ENCODE measurements around the gene NBPF12. TPM values are rescaled to one million over a fixed set of nuclear protein-coding genes. Genes with fewer than 3 reads are reported as not detected.
"Not testable (repeated sequence)": the region's sequence is repeated elsewhere in the genome, so short reads cannot be mapped to it uniquely, and the experiment has no call there.

Gene NBPF12, protein sequence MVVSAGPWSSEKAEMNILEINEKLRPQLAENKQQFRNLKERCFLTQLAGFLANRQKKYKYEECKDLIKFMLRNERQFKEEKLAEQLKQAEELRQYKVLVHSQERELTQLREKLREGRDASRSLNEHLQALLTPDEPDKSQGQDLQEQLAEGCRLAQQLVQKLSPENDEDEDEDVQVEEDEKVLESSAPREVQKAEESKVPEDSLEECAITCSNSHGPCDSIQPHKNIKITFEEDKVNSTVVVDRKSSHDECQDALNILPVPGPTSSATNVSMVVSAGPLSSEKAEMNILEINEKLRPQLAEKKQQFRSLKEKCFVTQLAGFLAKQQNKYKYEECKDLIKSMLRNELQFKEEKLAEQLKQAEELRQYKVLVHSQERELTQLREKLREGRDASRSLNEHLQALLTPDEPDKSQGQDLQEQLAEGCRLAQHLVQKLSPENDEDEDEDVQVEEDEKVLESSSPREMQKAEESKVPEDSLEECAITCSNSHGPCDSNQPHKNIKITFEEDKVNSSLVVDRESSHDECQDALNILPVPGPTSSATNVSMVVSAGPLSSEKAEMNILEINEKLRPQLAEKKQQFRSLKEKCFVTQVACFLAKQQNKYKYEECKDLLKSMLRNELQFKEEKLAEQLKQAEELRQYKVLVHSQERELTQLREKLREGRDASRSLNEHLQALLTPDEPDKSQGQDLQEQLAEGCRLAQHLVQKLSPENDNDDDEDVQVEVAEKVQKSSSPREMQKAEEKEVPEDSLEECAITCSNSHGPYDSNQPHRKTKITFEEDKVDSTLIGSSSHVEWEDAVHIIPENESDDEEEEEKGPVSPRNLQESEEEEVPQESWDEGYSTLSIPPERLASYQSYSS (N-terminal part only)
- 10 to 100 TPM in 1 of 2 donors, 1 to 10 TPM in 1; 4.1 to 22.6 TPM for total RNA-seq
- polyA plus RNA-seq = 1 to 10 TPM; 5.0 to 7.9 TPM

DNA sequence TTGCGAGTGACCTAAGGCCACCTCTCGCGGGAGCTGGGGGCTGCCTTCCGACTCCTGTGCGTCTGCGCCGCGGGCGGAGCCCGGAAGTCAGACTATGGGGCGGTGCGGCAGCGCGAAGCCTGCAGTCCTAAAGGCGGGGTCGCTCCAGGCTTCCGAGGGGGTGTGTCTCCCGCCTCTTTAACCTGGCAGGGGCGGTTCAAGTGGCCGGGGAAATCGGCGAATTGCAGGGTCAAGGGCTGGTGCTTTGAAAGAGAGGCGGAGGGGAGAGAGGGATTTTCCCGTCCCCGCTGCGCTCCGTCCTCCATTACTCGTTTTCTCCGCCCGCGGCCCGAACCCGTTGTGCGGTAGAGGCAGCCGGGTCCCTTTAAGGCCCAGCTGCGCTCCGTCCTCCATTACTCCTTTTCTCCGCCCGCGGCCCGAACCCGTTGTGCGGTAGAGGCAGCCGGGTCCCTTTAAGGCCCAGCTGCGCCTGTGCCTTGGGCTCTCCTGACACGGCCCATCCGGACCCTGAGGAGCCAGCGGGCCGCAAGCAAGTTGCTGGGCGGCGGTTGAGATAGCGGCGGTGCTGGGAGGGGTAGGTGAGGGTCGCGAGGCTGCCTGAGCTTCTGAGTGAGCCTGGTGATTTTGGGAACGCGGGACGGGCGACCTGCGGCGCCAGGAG lies at the start of gene NBPF12:
NBPF12 (plus strand) TSS at position 83 of the 661 bp plus-strand sequence. CDS start 21,820 bp downstream, outside the sequence.
- peak in 1 of 2 donors; percentile 9 for TF ChIP-seq EGR1 (IDR thresholded peaks at IDR 0.05; ENCODE audit: low read depth in 2 of 2)
- TF ChIP-seq TAF1 (conservative IDR thresholded peaks at IDR 0.05) = peak; percentile 63
- TF ChIP-seq YY1 (IDR thresholded peaks at IDR 0.05) = peak; percentile 81
- TF ChIP-seq RXRA (IDR thresholded peaks at IDR 0.05) = peak; percentile 64 to 69
- TF ChIP-seq HNF4A (conservative IDR thresholded peaks at IDR 0.05) = peak; percentile 27 to 39
- TF ChIP-seq GABPA (IDR thresholded peaks at IDR 0.05 in 1 of 2, conservative IDR thresholded peaks at IDR 0.05 in 1 of 2) = peak in 1 of 2 donors; percentile 66
- TF ChIP-seq, protein P1, sequence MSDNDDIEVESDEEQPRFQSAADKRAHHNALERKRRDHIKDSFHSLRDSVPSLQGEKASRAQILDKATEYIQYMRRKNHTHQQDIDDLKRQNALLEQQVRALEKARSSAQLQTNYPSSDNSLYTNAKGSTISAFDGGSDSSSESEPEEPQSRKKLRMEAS (IDR thresholded peaks at IDR 0.05) = peak; percentile 31
- TF ChIP-seq, protein P2, sequence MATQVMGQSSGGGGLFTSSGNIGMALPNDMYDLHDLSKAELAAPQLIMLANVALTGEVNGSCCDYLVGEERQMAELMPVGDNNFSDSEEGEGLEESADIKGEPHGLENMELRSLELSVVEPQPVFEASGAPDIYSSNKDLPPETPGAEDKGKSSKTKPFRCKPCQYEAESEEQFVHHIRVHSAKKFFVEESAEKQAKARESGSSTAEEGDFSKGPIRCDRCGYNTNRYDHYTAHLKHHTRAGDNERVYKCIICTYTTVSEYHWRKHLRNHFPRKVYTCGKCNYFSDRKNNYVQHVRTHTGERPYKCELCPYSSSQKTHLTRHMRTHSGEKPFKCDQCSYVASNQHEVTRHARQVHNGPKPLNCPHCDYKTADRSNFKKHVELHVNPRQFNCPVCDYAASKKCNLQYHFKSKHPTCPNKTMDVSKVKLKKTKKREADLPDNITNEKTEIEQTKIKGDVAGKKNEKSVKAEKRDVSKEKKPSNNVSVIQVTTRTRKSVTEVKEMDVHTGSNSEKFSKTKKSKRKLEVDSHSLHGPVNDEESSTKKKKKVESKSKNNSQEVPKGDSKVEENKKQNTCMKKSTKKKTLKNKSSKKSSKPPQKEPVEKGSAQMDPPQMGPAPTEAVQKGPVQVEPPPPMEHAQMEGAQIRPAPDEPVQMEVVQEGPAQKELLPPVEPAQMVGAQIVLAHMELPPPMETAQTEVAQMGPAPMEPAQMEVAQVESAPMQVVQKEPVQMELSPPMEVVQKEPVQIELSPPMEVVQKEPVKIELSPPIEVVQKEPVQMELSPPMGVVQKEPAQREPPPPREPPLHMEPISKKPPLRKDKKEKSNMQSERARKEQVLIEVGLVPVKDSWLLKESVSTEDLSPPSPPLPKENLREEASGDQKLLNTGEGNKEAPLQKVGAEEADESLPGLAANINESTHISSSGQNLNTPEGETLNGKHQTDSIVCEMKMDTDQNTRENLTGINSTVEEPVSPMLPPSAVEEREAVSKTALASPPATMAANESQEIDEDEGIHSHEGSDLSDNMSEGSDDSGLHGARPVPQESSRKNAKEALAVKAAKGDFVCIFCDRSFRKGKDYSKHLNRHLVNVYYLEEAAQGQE (IDR thresholded peaks at IDR 0.05) = peak; percentile 55
- TF ChIP-seq, protein P3, sequence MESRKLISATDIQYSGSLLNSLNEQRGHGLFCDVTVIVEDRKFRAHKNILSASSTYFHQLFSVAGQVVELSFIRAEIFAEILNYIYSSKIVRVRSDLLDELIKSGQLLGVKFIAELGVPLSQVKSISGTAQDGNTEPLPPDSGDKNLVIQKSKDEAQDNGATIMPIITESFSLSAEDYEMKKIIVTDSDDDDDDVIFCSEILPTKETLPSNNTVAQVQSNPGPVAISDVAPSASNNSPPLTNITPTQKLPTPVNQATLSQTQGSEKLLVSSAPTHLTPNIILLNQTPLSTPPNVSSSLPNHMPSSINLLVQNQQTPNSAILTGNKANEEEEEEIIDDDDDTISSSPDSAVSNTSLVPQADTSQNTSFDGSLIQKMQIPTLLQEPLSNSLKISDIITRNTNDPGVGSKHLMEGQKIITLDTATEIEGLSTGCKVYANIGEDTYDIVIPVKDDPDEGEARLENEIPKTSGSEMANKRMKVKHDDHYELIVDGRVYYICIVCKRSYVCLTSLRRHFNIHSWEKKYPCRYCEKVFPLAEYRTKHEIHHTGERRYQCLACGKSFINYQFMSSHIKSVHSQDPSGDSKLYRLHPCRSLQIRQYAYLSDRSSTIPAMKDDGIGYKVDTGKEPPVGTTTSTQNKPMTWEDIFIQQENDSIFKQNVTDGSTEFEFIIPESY (IDR thresholded peaks at IDR 0.05) = peak; percentile 95
- TF ChIP-seq SP1 (IDR thresholded peaks at IDR 0.05) = peak; percentile 38
- DNase-seq (ENCODE audit: low spot score) = peak; percentile 82
- not testable (repeated sequence) for H3K9me3 ChIP-seq (ENCODE audit: control insufficient read depth in 4 of 4, low read length in 3 of 4); H3K4me1 ChIP-seq (ENCODE audit: control insufficient read depth in 4 of 4, insufficient read depth in 4 of 4, low read length in 3 of 4); H3K36me3 ChIP-seq (ENCODE audit: control insufficient read depth in 4 of 4, insufficient read depth in 3 of 4, low read depth in 1 of 4, low read length in 3 of 4); H3K27me3 ChIP-seq (ENCODE audit: control insufficient read depth in 4 of 4, insufficient read depth in 4 of 4, low read length in 3 of 4)
- H3K27ac ChIP-seq (ENCODE audit: low read depth in 1 of 2, low read length in 2 of 2) = peak within 1 kb of the TSS; percentile 92 to 93
- peak within 1 kb of the TSS; percentile 54 to 84 for H3K9ac ChIP-seq (ENCODE audit: low read depth in 1 of 2, low read length in 2 of 2)
- under 1% methylated on average over 59 of the region's 61 CpGs for WGBS
- H3K4me3 ChIP-seq (ENCODE audit: low read depth in 1 of 3, low read length in 3 of 3) = peak within 1 kb of the TSS; percentile 67 to 75 (median 69)

DNA sequence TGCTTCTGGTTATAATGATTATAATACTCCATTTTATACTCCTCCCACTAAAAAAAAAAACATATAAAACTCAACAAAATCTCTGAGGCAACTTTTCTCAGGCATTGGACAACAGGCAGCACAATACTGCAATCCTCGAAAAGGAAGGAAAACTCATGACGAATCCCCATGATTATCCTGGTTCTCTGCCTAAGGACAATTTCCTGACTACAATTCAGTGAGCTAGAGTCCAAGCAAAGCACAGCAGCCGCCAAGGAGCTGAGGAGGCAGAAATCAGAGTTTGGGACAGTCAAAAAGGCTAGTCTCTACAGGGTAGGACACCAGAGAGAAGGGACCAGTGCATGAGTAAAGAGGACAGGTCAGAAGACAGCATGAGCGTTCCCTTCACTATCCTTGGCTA lies 46.8 kb upstream of the NBPF12 start:
- not testable (repeated sequence) for DNase-seq (ENCODE audit: low spot score); H3K4me1 ChIP-seq (ENCODE audit: control insufficient read depth in 4 of 4, insufficient read depth in 4 of 4, low read length in 3 of 4); H3K27me3 ChIP-seq (ENCODE audit: control insufficient read depth in 4 of 4, insufficient read depth in 4 of 4, low read length in 3 of 4); H3K4me3 ChIP-seq (ENCODE audit: low read depth in 1 of 3, low read length in 3 of 3); H3K27ac ChIP-seq (ENCODE audit: low read depth in 1 of 2, low read length in 2 of 2); H3K36me3 ChIP-seq (ENCODE audit: control insufficient read depth in 4 of 4, insufficient read depth in 3 of 4, low read depth in 1 of 4, low read length in 3 of 4); H3K9me3 ChIP-seq (ENCODE audit: control insufficient read depth in 4 of 4, low read length in 3 of 4); H3K9ac ChIP-seq (ENCODE audit: low read depth in 1 of 2, low read length in 2 of 2)
- WGBS = 86% methylated on average over 2 of the region's 4 CpGs

DNA sequence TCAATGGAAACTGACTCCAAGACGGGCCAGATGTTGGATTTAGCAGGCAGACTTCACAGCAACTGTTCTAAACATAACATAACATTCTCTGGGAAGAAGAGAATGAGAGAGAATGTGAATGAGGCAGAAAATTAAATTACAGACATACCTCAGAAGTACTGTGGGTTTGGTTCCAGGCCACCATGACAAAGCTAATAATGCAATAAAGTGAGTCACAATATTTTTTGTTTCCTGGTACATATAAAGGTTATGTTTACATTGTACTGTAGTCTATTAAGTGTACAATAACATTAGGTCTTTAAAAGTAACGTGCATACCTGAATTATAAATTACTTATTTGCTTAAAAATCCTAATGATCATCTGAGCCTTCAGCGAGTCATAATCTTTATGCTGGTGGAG lies 45.8 kb upstream of the NBPF12 start:
- not testable (repeated sequence) for DNase-seq (ENCODE audit: low spot score); H3K27ac ChIP-seq (ENCODE audit: low read depth in 1 of 2, low read length in 2 of 2); H3K27me3 ChIP-seq (ENCODE audit: control insufficient read depth in 4 of 4, insufficient read depth in 4 of 4, low read length in 3 of 4); H3K4me1 ChIP-seq (ENCODE audit: control insufficient read depth in 4 of 4, insufficient read depth in 4 of 4, low read length in 3 of 4); H3K4me3 ChIP-seq (ENCODE audit: low read depth in 1 of 3, low read length in 3 of 3); H3K9ac ChIP-seq (ENCODE audit: low read depth in 1 of 2, low read length in 2 of 2); H3K36me3 ChIP-seq (ENCODE audit: control insufficient read depth in 4 of 4, insufficient read depth in 3 of 4, low read depth in 1 of 4, low read length in 3 of 4); H3K9me3 ChIP-seq (ENCODE audit: control insufficient read depth in 4 of 4, low read length in 3 of 4)
- WGBS = 58% methylated on average over 2 of the region's 3 CpGs

DNA sequence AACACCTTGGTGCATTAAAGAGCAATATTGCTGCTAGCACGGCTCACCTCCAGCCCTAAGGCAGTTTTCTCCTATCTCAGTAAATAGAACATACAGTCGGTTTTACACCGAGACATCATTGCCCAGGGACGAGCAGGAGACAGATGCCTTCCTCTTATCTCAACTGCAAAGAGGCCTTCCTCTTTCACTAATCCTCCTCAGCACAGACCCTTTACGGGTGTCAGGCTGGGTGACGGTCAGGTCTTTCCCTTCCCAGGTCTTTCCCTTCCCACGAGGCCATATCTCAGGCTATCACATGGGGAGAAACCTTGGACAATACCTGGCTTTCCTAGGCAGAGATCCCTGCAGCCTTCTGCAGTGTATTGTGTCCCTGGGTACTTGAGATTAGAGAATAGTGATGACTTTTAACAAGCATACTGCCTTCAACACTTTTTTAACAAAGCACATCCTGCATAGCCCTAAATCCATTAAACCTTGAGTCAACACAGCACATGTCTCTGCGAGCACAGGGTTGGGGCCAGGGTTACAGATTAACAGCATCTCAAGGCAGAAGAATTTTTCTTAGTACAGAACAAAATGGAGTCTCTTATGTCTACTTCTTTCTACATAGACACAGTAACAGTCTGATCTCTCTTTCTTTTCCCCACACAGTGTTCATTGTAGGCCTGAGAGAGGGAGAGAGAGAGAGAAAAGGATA lies 30.4 kb upstream of the NBPF12 start:
- DNase-seq (ENCODE audit: low spot score); H3K36me3 ChIP-seq (ENCODE audit: control insufficient read depth in 4 of 4, insufficient read depth in 3 of 4, low read depth in 1 of 4, low read length in 3 of 4); H3K9ac ChIP-seq (ENCODE audit: low read depth in 1 of 2, low read length in 2 of 2); H3K9me3 ChIP-seq (ENCODE audit: control insufficient read depth in 4 of 4, low read length in 3 of 4); H3K4me3 ChIP-seq (ENCODE audit: low read depth in 1 of 3, low read length in 3 of 3); H3K27ac ChIP-seq (ENCODE audit: low read depth in 1 of 2, low read length in 2 of 2); H3K27me3 ChIP-seq (ENCODE audit: control insufficient read depth in 4 of 4, insufficient read depth in 4 of 4, low read length in 3 of 4); H3K4me1 ChIP-seq (ENCODE audit: control insufficient read depth in 4 of 4, insufficient read depth in 4 of 4, low read length in 3 of 4): not testable (repeated sequence)
- 66% methylated on average over 7 of the region's 8 CpGs for WGBS
